HG03097 (cell line): ENCODE results near the gene XKR7.
A peak's percentile ranks its signal among the peaks of the same experiment; 100 is the strongest.

ENCODE experiments used
- ATAC-seq: cut with Tn5 transposase; IDR thresholded peaks from one replicate; pipeline ENCODE4 v1.9.1; 2021; ENCODE audit not compliant: unreplicated experiment, low FRiP score

Gene XKR7

GRCh38 chr20:31943052-31943471 lies 24.9 kb upstream of the XKR7 start:
- no peak for ATAC-seq

- no peak for ATAC-seq
These were observed 22.6 kb upstream of the XKR7 start for GRCh38 chr20:31945319-31945718.

GRCh38 chr20:31945785-31946184 lies 22.2 kb upstream of the XKR7 start:
- ATAC-seq: no peak

GRCh38 chr20:31948008-31948407 lies 19.9 kb upstream of the XKR7 start:
- ATAC-seq: no peak

- no peak for ATAC-seq
These were observed 17.9 kb upstream of the XKR7 start for GRCh38 chr20:31949877-31950646.

GRCh38 chr20:31951203-31951529 lies 16.8 kb upstream of the XKR7 start:
- no peak for ATAC-seq

GRCh38 chr20:31951530-31952453 lies 16.2 kb upstream of the XKR7 start, which contains the start of gene PDRG1:
PDRG1 (minus strand) TSS chr20:31952046; CDS start chr20:31951961, 85 bp downstream.
- ATAC-seq: peak; percentile 78

GRCh38 chr20:31953556-31954148 lies 14.3 kb upstream of the XKR7 start:
- no peak for ATAC-seq

- no peak for ATAC-seq
These were observed 13.5 kb upstream of the XKR7 start for GRCh38 chr20:31954500-31954899.

GRCh38 chr20:31956556-31957526 lies 11.1 kb upstream of the XKR7 start:
- no peak for ATAC-seq

GRCh38 chr20:31962761-31963160 lies 5.2 kb upstream of the XKR7 start:
- ATAC-seq: no peak

- ATAC-seq: no peak
These were observed 4.1 kb upstream of the XKR7 start for GRCh38 chr20:31963889-31964288.

GRCh38 chr20:31966991-31967655 lies 828 bp upstream of the XKR7 start:
- ATAC-seq: no peak

GRCh38 chr20:31968291-31969126 lies 558 bp downstream of the XKR7 start:
- ATAC-seq: no peak

- ATAC-seq: no peak
These were observed 2.0 kb downstream of the XKR7 start for GRCh38 chr20:31969991-31970390.

GRCh38 chr20:31972471-31973021 lies 4.6 kb downstream of the XKR7 start:
- no peak for ATAC-seq

- no peak for ATAC-seq
These were observed 6.3 kb downstream of the XKR7 start for GRCh38 chr20:31974296-31974695.

GRCh38 chr20:31974951-31975487 lies 7.1 kb downstream of the XKR7 start:
- no peak for ATAC-seq
